HepG2 (cell line): Measurements from ENCODE around the gene ID3. TPM values are rescaled to one million over a fixed set of nuclear protein-coding genes. Genes with fewer than 3 reads are reported as not detected.

Source experiments
- ATAC-seq: fragments of 200-7000 bp; cut with Tn5 transposase; 3 replicates; pipeline ENCODE4 v1.9.1; 2020; ENCODE audit warnings: mild to moderate bottlenecking, moderate library complexity
- BruUV-seq: library from RNA; stranded (reverse); fragments of 400-500 nt; replicated peaks from 2 replicates; lab custom pipeline; 2021; lab: Mats Ljungman, UMichigan
- CTCF ChIA-PET: fragments of 300-600 bp; formaldehyde crosslinking; extraction: SDS; loops from one replicate; lab custom pipeline; 2021; ENCODE audit warnings: low total read pairs, inconsistent platforms, low intra/inter-chr PET ratio; lab: Yijun Ruan, JAX
- POLR2A ChIA-PET: fragments of 350-600 bp; sonication (Branson Sonifier 250); formaldehyde crosslinking; loops from one replicate; lab custom pipeline; 2020; ENCODE audit warnings: antibody characterized with exemption, inconsistent platforms; lab: Yijun Ruan, JAX
- DNase-seq: peaks from one replicate; pipeline ENCODE4 v3.0.0-alpha.2; 2015; ENCODE audit warnings: low spot score
- FAIRE-seq: peaks from 3 replicates; lab custom pipeline; 2011; peaks lifted over from hg19 to GRCh38; lab: Jason Lieb, UNC
- H2AFZ ChIP-seq: one replicate; pipeline ENCODE4 v1.6.1; 2011; ENCODE audit warnings: low read length, inconsistent platforms
- H3K27ac ChIP-seq: fragments of 300-600 bp; 3 replicates; pipeline ENCODE4 v1.8.0; 2011; ENCODE audit warnings: mixed run types, mild to moderate bottlenecking, mixed read lengths, low read length, inconsistent platforms; ENCODE audit not compliant: insufficient read depth; ENCODE audit errors: extremely low read length
- H3K27me3 ChIP-seq, 2 experiments: fragments of 200-600 bp in 1 of 2; 2 replicates in 1 of 2; 3 replicates in 1 of 2; pipeline versions ENCODE4 v1.6.0 to v1.8.0; 2011; ENCODE audit warnings: low read length in 2 of 2, mild to moderate bottlenecking in 2 of 2, moderate library complexity in 2 of 2, inconsistent platforms in 1 of 2; ENCODE audit not compliant: insufficient read depth in 2 of 2, control insufficient read depth in 1 of 2
- H3K36me3 ChIP-seq, 2 experiments: fragments of 200-600 bp in 1 of 2; replicated peaks in 1 of 2; 2 replicates in 1 of 2; 3 replicates in 1 of 2; pipeline versions ENCODE4 v1.5.1 to v1.8.0; 2011; ENCODE audit warnings: low read length in 2 of 2, inconsistent platforms in 1 of 2; ENCODE audit not compliant: insufficient read depth in 2 of 2, control insufficient read depth in 1 of 2
- H3K4me1 ChIP-seq: 2 replicates; pipeline ENCODE4 v1.5.1; 2012; ENCODE audit warnings: low read length, inconsistent platforms; ENCODE audit not compliant: insufficient read depth
- H3K4me2 ChIP-seq: 2 replicates; pipeline ENCODE4 v1.6.0; 2011; ENCODE audit warnings: low read depth, low read length, inconsistent platforms
- H3K4me3 ChIP-seq, 3 experiments: fragments of 200-600 bp in 1 of 3; sonication (generic), shearing (Covaris generic) in 1 of 3; replicated peaks in 1 of 3; 2 replicates each; pipeline ENCODE4 v1.5.1; 2011 to 2016; ENCODE audit warnings: low read length in 3 of 3, inconsistent platforms in 2 of 3, low read depth in 2 of 3, mild to moderate bottlenecking in 2 of 3, control low read depth in 1 of 3, mixed read lengths in 1 of 3; ENCODE audit not compliant: insufficient read depth in 1 of 3
- H3K79me2 ChIP-seq: one replicate; pipeline ENCODE4 v1.6.1; 2011; ENCODE audit warnings: low read length, inconsistent platforms; ENCODE audit not compliant: insufficient read depth
- H3K9ac ChIP-seq: 2 replicates; pipeline ENCODE4 v1.6.0; 2011; ENCODE audit warnings: mild to moderate bottlenecking, low read depth, low read length, inconsistent platforms; ENCODE audit not compliant: insufficient read depth
- H3K9me3 ChIP-seq: 2 replicates; pipeline ENCODE4 v1.5.1; 2012; ENCODE audit warnings: mild to moderate bottlenecking, low read length
- H4K20me1 ChIP-seq: 2 replicates; pipeline ENCODE4 v1.6.0; 2011; ENCODE audit warnings: inconsistent platforms, mild to moderate bottlenecking, low read length, moderate library complexity; ENCODE audit not compliant: insufficient read depth
- KDM6A ChIP-seq: IDR thresholded peaks from 2 replicates; pipeline ENCODE4 v1.6.1; 2016; ENCODE audit warnings: low read depth
- ZNF142 ChIP-seq: sonication (generic); formaldehyde crosslinking; IDR thresholded peaks from 2 replicates; pipeline ENCODE4 v1.4.0; 2020; ENCODE audit warnings: missing genetic modification reagents
- ZNF720 ChIP-seq: sonication (generic); formaldehyde crosslinking; IDR thresholded peaks from 2 replicates; pipeline ENCODE4 v1.4.0; 2020; ENCODE audit warnings: missing genetic modification reagents
- WGBS: methylation state at CpG from one replicate; pipeline ENCODE4 v1.1.6; 2017; ENCODE audit warnings: low lambda C conversion rate; 5-methylcytosine and 5-hydroxymethylcytosine counted together
- in situ Hi-C: cut with HindIII; loops from 2 replicates; pipeline ENCODE4 v1.10.0; 2017; ENCODE audit warnings: low pct_unique_long_range_greater_than_20kb; ENCODE audit not compliant: extremely low pct_ligation_motif_present
- intact Hi-C: fragments of 100-400 bp; cut with micrococcal nuclease; formaldehyde crosslinking; loops from one replicate; pipeline ENCODE4 v1.10.0; 2022; ENCODE audit not compliant: unreplicated experiment
- polyA plus RNA-seq, 8 experiments: library from polyadenylated mRNA; depleted of rRNA in 3 of 8; stranded (reverse) in 7 of 8; unstranded in 1 of 8; fragments of >200 nt; fragmentation: Illumina TruSeq in 4 of 8; extraction: Trizol in 4 of 8; gene quantifications; 2 replicates each; pipeline versions ENCODE4 v1.2.1 to v1.2.3, GENCODE V29; 2011 to 2016; ENCODE audit warnings: low read depth in 4 of 8, missing spikeins in 1 of 8, mixed read lengths in 1 of 8; ENCODE audit not compliant: insufficient read depth in 1 of 8
- total RNA-seq, 5 experiments: library from RNA; depleted of rRNA; stranded (reverse); fragments of >200 nt; fragmentation: Illumina TruSeq; extraction: Trizol; gene quantifications; 2 replicates each; pipeline ENCODE4 v1.2.3, GENCODE V29; 2016; ENCODE audit warnings: low read depth in 1 of 5

ID3 gene
- total and polyA plus RNA-seq, 2 of the 13 experiments (the other 11 are each of a cell fraction or from before 2014, with no cell fraction given) = 64.8 to 115 TPM

DNA sequence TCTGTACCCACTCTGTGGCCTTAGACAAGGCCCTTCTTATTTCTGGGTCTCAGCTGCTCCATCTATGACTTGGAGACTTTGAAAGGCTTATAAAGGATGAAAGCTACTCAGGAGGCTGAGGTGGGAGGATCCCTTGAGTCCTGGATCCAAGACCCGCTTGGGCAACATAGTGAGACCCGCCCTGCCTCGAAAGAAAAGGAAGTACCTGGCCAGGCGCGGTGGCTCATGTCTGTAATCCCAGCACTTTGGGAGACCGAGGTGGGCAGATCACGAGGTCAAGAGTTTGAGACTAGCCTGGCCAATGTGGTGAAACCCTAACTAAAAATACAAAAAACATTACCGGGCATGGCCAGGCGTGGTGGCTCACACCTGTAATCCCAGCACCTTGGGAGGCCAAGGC lies 13.4 kb downstream of the ID3 start:
- Histone ChIP-seq H3K79me2 (no peaks in the 10 kb centered on the region), H3K4me1 (peaks cover 65% of the 10 kb centered on the region), H2AFZ (no peak overlapping the region), H4K20me1 (no peaks in the 10 kb centered on the region), H3K9ac (no peak overlapping the region), H3K4me3 (no peak overlapping the region), H3K36me3 (no peaks in the 10 kb centered on the region), H3K27ac (no peak overlapping the region), H3K4me2 (no peak overlapping the region), H3K9me3 (no peaks in the 10 kb centered on the region), H3K27me3 (no peaks in the 10 kb centered on the region)
- no TSS peak for BruUV-seq
- no peak for FAIRE-seq
- 68% methylated on average over 9 of the region's 9 CpGs for WGBS
- ChIA-PET POLR2A (interaction anchor here (1.0 to 1.4 kb wide), 3 partner anchors 9 to 89 kb away, joined by 3 to 5 read pairs (median 3); no protein-coding TSS in a partner anchor), CTCF (interaction anchor here (0.6 to 5.4 kb wide), 3 partner anchors 8 to 120 kb away, joined by 3 to 137 read pairs (median 4); no protein-coding TSS in a partner anchor)
- intact Hi-C loops = no loop called here
- TF ChIP-seq ZNF720 (CRISPR knock-in tag) (no peak), ZNF142 (no peak), KDM6A (CRISPR knock-in tag) (no peak)
- ATAC-seq = no peak
- no peak for DNase-seq
- in situ Hi-C loops = loop anchor here (5.0 kb wide), 1 partner anchor 91 kb away; no protein-coding TSS in a partner anchor
